Measurements from ENCODE around the gene PKNOX2.

DNA sequence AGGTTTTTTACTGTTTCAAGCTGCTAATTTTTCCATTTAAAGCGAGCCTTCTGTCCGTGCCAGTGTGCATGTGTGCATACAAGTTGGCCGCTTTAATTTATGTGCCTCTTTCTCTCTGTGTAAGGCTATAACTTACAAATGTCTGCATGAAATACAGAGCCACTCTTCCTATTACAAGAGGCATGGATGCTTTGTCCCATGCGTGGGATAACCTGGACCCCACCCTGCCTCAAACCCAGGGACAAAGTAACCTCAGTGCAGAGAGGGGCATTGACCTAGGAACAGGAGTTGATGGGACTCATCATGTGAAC is 28.8 kb downstream of the PKNOX2 start:
- TF ChIP-seq NANOG (IDR thresholded peaks at IDR 0.05; ENCODE audit: insufficient read depth, low read depth, low read length, poor library complexity, severe bottlenecking) (no peak), CTBP2 (IDR thresholded peaks at IDR 0.05; ENCODE audit: borderline replicate concordance, insufficient read depth, insufficient read length, low read length) (no peak), CREB1 (IDR thresholded peaks at IDR 0.05) (no peak)

Measured in H1 (cell line).